ENCODE data around the gene ITGA11. TPM values are rescaled to one million over a fixed set of nuclear protein-coding genes. Genes with fewer than 3 reads are reported as not detected.
A peak's percentile ranks its signal among the peaks of the same experiment; 100 is the strongest.

ITGA11 gene
- total RNA-seq, 1 experiment from 2014 or later: not detected

DNA sequence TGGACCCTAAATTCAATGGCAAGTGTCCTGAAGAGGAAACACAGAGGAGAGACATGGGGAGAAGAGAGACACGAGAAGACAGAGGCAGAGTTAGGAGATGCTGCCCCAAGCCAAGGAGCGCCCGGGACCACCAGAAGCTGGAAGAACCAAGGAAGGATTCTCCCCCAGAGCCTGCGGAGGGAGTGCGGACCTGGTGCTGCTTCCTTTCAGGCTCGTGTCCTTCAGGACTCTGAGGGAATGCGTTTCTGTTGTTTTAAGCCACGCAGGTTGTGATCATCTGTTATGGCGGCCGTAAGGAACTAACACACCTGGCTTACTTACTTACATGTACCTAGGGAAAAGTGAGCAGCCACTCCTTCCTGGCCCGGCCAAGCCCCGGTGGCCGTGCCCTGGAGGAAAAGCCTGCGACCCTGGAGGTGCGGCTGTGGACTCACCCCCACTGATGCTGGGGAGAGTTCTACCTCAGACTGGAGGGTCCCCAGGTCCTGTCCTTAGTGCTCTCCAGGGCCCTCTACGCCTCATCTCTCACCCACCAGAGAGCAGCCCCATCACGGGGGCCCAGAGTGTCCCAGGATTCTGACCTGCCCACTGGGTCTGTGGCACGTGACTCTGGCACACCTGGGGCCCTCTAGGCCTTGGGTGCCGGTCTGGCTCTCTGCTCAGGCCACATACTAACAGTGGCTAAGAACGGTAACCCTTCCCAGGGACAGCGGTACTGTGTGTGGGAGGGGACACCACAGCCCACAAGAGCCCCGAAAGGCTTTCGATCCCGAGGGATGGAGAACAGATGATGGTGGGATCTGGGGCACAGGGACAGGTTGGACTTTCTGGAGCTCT lies 61.8 kb downstream of the ITGA11 start:
- in situ Hi-C loops (cut with HindIII; ENCODE audit: low pct_unique_long_range_greater_than_20kb, low sequenced_read_pairs): no loop called here
- DNase-seq (ENCODE audit: low read depth): no peak

DNA sequence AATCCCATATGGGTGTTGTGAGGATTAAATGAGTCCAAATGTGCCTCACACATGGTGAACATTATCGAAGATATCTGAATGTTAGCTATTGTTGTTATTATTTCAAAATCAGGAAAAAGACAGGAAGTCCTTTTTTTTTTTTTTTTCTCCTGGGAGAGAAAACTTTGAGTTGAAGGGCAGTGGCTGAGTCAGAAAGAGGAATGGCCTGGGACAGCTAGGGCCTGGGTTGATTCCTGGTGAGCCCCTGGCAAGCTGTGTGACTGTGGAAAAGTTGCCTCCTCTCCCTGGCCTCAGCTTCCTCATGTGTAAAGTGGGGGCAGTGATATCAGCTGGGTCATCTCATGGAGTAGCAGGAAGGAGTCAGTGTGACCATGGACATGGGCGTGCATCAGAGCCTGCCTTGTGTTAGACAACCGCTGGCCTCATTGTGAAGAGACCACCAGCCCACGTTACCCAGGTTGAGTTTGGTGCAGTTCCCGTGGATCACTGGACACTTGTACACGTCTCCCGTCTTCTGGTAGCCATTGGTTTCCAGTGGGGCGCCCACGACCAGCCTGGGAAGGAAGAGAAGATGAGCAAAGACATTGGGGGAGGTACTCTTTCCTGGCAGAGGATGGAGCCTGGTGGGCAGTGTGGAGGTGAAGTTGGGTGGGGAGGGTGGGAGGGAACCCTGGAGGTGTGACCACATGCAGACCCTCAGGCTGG lies 63.1 kb downstream of the ITGA11 start:
- in situ Hi-C loops (cut with HindIII; ENCODE audit: low pct_unique_long_range_greater_than_20kb, low sequenced_read_pairs): no loop called here
- no peak for DNase-seq (ENCODE audit: low read depth)

DNA sequence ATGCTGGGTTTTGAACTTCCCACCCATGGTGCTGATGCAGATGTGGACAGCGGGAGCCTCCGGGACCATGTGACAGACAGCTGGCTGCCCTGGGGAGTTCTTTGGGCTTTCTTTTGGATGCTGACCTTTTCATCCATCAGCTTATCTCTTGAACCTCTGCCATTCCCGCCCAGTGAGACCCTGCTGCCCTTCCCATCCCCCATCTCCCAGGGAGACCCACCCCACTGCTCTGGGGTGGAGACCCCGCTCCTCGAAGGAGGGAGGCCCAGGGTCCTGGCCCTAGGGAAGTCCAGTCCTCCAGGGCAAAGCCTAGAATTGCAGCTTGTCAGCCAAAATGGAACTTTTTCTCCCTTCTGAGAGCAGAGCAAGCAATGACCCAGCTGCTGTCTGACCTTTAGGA lies 64.0 kb downstream of the ITGA11 start:
- in situ Hi-C loops (cut with HindIII; ENCODE audit: low pct_unique_long_range_greater_than_20kb, low sequenced_read_pairs): no loop called here
- no peak for DNase-seq (ENCODE audit: low read depth)

GRCh38 chr15:68367226-68367625 lies 64.7 kb downstream of the ITGA11 start:
- in situ Hi-C loops (cut with HindIII; ENCODE audit: low pct_unique_long_range_greater_than_20kb, low sequenced_read_pairs): no loop called here
- no peak for DNase-seq (ENCODE audit: low read depth)

- DNase-seq (ENCODE audit: low read depth): no peak
- in situ Hi-C loops (cut with HindIII; ENCODE audit: low pct_unique_long_range_greater_than_20kb, low sequenced_read_pairs): no loop called here
Observed at GRCh38 chr15:68366314-68366713, 65.6 kb downstream of the ITGA11 start.

DNA sequence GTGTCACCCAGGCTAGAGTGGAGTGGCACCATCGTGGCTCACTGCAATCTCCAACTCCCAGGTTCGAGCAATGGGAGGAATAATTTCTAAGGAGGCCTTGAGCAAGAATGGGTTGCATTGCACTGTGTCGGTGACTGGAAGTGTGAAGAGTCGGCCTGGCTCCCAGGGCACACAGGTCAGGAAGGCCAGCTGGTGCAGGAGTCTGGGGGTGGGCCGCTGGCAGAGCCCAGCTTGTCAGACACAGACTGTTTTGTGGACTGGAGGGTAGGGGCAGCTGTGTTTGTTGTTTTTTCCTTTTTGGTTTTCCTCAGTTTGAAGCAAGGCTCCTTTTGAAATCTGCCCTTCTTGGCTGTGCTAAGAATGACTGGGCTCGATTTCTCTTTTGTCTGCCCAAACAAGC lies 66.2 kb downstream of the ITGA11 start:
- in situ Hi-C loops (cut with HindIII; ENCODE audit: low pct_unique_long_range_greater_than_20kb, low sequenced_read_pairs): no loop called here

GRCh38 chr15:68365140-68365745 lies 66.7 kb downstream of the ITGA11 start:
- no peak for DNase-seq (ENCODE audit: low read depth)
- in situ Hi-C loops (cut with HindIII; ENCODE audit: low pct_unique_long_range_greater_than_20kb, low sequenced_read_pairs): no loop called here

More for the DNA sequence above, 66.2 kb downstream of the ITGA11 start:
- no peak for DNase-seq (ENCODE audit: low read depth)

- no peak for DNase-seq (ENCODE audit: low read depth)
- in situ Hi-C loops (cut with HindIII; ENCODE audit: low pct_unique_long_range_greater_than_20kb, low sequenced_read_pairs): no loop called here
Observed at GRCh38 chr15:68364660-68365035, 67.3 kb downstream of the ITGA11 start.

- no peak for DNase-seq (ENCODE audit: low read depth)
- in situ Hi-C loops (cut with HindIII; ENCODE audit: low pct_unique_long_range_greater_than_20kb, low sequenced_read_pairs): no loop called here
Observed at GRCh38 chr15:68364028-68364659, 67.8 kb downstream of the ITGA11 start.

DNA sequence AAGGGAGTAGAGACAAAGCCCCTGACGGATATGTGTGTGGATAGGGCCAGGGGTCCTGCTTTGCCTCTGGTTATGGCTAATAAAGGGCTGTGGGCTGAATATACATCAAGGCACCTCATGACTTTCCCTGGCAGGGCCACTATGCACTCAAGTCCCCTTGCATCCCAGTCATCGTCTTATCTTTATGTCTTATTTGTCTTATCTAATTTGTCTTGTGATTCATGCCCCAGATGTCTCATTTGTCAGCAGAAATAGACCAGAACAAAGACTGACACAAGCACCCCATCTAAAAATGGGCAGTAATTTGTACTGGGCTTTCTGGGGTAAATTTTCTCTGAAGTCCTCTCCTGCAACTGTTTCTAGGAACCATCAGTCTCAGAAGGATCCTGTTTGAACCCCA lies 68.6 kb downstream of the ITGA11 start:
- in situ Hi-C loops (cut with HindIII; ENCODE audit: low pct_unique_long_range_greater_than_20kb, low sequenced_read_pairs): no loop called here
- DNase-seq (ENCODE audit: low read depth): no peak

DNA sequence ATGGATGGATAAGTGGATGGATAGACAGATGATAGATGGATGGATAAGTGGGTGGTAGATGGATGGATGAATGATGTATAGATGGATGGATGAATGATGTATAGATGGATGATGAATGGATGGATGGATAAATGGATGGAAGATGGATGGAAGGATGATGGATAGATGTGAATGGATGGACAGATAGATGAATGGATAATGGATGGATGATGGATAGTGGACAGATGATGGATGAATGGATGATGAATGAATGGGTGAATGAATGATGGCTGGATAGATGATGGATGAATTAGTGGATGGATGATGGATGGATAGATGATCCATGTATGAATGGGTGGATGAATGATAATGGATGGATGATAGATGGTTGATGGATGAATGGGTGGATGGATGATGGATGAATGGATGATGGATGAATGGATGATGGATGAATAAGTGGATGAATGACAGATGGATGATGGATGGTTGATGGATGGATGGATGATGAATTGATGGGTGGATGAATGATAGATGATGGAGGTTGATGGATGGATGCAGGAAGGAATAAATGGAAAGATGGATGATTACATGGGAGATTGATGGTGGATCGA lies 69.3 kb downstream of the ITGA11 start:
- no peak for DNase-seq (ENCODE audit: low read depth)
- in situ Hi-C loops (cut with HindIII; ENCODE audit: low pct_unique_long_range_greater_than_20kb, low sequenced_read_pairs): no loop called here

DNA sequence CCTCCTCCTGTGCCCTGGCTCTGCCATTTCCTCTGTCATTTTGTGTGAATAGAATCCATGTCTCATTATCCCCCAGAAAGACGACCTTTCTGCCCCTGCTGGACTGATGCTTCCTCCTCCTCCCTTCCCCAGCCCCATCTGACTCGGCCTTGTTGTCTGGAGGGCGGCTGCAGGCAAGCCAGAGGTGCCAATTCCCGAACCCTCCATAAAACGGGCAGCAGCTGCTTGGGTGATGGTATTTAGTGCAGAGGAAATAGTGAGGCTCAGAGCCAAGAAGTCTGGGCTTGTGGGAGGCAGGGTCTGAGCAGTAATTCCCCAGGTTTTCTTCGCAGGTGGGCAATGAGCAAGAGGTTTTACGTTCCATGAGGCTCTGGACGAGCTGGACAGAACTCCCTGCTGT lies 71.2 kb downstream of the ITGA11 start:
- DNase-seq (ENCODE audit: low read depth): no peak
- in situ Hi-C loops (cut with HindIII; ENCODE audit: low pct_unique_long_range_greater_than_20kb, low sequenced_read_pairs): no loop called here

DNA sequence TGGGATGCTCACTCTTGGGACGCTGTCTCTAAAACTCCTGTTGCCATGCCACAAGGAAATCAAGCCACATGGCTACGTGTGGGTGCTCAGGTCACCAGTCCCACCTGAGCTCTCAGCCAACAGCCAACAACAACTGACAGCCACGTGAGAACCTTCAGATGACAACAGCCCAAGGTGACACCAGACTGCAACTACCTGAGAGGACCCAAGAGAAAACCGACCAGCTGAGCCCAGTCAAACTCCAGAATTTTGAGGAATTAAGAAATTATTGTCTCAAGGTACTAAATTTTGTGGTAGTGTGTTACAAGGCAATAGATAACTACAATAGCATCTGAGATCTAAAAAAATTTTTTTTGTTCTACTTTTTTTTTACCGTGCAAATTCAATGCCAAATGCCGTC lies 75.2 kb downstream of the ITGA11 start:
- in situ Hi-C loops (cut with HindIII; ENCODE audit: low pct_unique_long_range_greater_than_20kb, low sequenced_read_pairs): no loop called here
- DNase-seq (ENCODE audit: low read depth): no peak

GRCh38 chr15:68354923-68355322 lies 77.0 kb downstream of the ITGA11 start:
- in situ Hi-C loops (cut with HindIII; ENCODE audit: low pct_unique_long_range_greater_than_20kb, low sequenced_read_pairs): no loop called here
- peak; percentile 60 for DNase-seq (ENCODE audit: low read depth)

DNA sequence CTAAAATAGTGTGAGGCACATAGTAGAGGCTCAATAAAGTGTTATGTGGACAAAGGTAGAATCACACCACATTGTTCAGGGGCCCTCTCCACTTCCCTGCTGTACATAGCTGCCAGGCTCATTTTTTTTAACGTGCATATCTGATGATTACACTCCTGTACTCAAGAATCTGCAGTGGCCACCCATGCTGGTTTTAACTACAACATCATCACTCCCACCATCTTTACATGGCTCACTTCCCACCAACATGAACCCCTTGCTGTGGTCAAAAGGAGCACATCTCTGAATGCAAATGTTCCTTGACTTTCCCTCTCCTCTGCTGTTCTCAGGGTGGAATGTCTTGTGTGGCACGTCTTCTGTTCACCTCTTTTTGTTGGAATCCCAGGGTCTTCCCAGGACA lies 77.7 kb downstream of the ITGA11 start:
- no peak for DNase-seq (ENCODE audit: low read depth)
- in situ Hi-C loops (cut with HindIII; ENCODE audit: low pct_unique_long_range_greater_than_20kb, low sequenced_read_pairs): no loop called here

- no peak for DNase-seq (ENCODE audit: low read depth)
- in situ Hi-C loops (cut with HindIII; ENCODE audit: low pct_unique_long_range_greater_than_20kb, low sequenced_read_pairs): no loop called here
Observed at GRCh38 chr15:68353421-68354135, 78.4 kb downstream of the ITGA11 start.

DNA sequence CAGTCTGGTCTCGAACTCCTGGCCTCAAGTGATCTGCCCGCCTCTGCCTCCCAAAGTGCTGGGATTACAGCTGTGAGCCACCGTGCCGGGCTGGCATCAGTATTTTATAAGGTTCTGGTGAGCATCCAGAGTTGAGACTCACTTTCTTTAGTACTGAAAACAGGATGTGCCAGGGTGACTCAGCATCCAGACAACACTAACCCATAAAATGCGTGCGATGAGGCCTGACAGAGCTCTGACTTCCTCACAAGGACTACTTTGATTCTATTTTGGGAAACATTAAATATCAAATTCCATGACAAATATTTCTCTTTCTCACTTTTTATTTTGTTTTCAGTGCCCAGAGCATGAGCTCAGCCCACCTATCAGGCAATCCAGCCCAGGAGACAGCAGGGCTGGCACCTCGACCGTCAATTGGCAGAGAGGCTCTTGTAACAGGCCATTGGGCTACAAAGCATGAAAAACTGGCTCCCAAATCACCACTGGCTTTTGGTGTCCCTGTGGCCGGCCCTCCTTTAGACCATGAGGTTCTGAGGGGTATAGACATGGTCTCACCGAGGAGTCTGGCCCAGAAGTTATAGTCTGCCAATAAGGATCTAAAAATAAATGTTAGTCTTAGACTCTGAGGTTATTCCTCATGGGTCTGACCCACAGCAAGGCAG lies 79.4 kb downstream of the ITGA11 start:
- in situ Hi-C loops (cut with HindIII; ENCODE audit: low pct_unique_long_range_greater_than_20kb, low sequenced_read_pairs): no loop called here

DNA sequence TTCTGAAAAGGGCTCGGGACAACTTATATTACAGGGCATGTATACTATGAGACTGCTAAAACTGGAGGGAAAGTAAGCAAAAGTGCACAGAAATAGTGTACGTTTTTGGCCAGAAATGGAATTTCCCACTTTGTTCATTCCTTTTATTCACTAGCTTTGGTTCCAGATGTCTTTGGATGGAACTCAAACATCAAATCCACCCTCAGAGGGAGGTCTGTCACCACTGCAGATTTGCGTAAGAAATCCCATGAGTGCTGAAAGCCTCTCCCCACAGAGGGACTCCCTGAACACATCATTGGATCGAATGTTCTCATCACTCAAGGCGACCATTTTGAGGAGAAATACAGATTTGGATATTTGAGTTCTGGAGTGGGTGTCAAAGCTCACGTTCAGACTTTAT lies 82.8 kb downstream of the ITGA11 start:
- in situ Hi-C loops (cut with HindIII; ENCODE audit: low pct_unique_long_range_greater_than_20kb, low sequenced_read_pairs): no loop called here

More for the DNA sequence above, 79.4 kb downstream of the ITGA11 start:
- peak; percentile 93 for DNase-seq (ENCODE audit: low read depth)

More for the DNA sequence above, 82.8 kb downstream of the ITGA11 start:
- DNase-seq (ENCODE audit: low read depth): no peak

Measured in Caki2 (cell line).